MCF 10A (cell line): ENCODE results near the gene GYG1. TPM values are rescaled to one million over a fixed set of nuclear protein-coding genes. Genes with fewer than 3 reads are reported as not detected.
A peak's percentile ranks its signal among the peaks of the same experiment; 100 is the strongest.

Experiments
- BruUV-seq: library from RNA; stranded (reverse); fragments of 400-500 nt; replicated peaks from 2 replicates; lab custom pipeline; 2021; lab: Mats Ljungman, UMichigan
- CTCF ChIA-PET: fragments of 300-600 bp; sonication (Branson Sonifier 250); formaldehyde crosslinking; extraction: SDS; loops from one replicate; lab custom pipeline; 2021; ENCODE audit warnings: antibody characterized with exemption, inconsistent platforms; lab: Yijun Ruan, JAX
- POLR2A ChIA-PET: fragments of 300-600, 350-650 bp; sonication (Branson Sonifier 250); formaldehyde crosslinking; extraction: SDS; loops from one replicate; lab custom pipeline; 2020; ENCODE audit warnings: antibody characterized with exemption, inconsistent platforms; lab: Yijun Ruan, JAX
- DNase-seq: peaks from one replicate; pipeline ENCODE4 v3.0.0-alpha.2; 2018; ENCODE audit not compliant: unreplicated experiment
- H3K27ac Mint-ChIP-seq: one replicate; pipeline ENCODE4 v1.8.0; 2022; ENCODE audit warnings: mild to moderate bottlenecking, low read depth, mixed read lengths; ENCODE audit not compliant: unreplicated experiment
- H3K27me3 Mint-ChIP-seq: one replicate; pipeline ENCODE4 v1.8.0; 2022; ENCODE audit warnings: mixed read lengths; ENCODE audit not compliant: insufficient read depth, unreplicated experiment
- H3K36me3 Mint-ChIP-seq: one replicate; pipeline ENCODE4 v1.8.0; 2022; ENCODE audit warnings: mild to moderate bottlenecking, moderate library complexity, mixed read lengths; ENCODE audit not compliant: insufficient read depth, unreplicated experiment
- H3K4me1 Mint-ChIP-seq: one replicate; pipeline ENCODE4 v1.8.0; 2022; ENCODE audit warnings: mixed read lengths; ENCODE audit not compliant: insufficient read depth, unreplicated experiment
- H3K4me3 Mint-ChIP-seq: one replicate; pipeline ENCODE4 v1.8.0; 2022; ENCODE audit warnings: mild to moderate bottlenecking, moderate library complexity, mixed read lengths; ENCODE audit not compliant: unreplicated experiment
- H3K9me3 Mint-ChIP-seq: one replicate; pipeline ENCODE4 v1.8.0; 2022; ENCODE audit warnings: mixed read lengths; ENCODE audit not compliant: unreplicated experiment
- CTCF ChIP-seq: fragments of 200-600 bp; IDR thresholded peaks from one replicate; pipeline ENCODE4 v1.8.0; 2022; ENCODE audit warnings: antibody characterized with exemption, mild to moderate bottlenecking; ENCODE audit not compliant: unreplicated experiment
- intact Hi-C: fragments of 100-400 bp; cut with micrococcal nuclease; formaldehyde crosslinking; loops from 2 replicates; pipeline ENCODE4 v1.14.1; 2022
- total RNA-seq: library from RNA; stranded (reverse); gene quantifications from 2 replicates; pipeline ENCODE4 v1.2.3, GENCODE V29; 2022

Gene GYG1
- total RNA-seq, 1 experiment from 2014 or later, result 22.3 TPM

- POLR2A ChIA-PET, result interaction anchor here (0.5 to 2.4 kb wide), 5 partner anchors 8 to 374 kb away, joined by 3 to 10 read pairs (median 3); no protein-coding TSS in a partner anchor
Measured at GRCh38 chr3:148992635-148993255, 1.4 kb downstream of the GYG1 start.

GRCh38 chr3:148997623-148998022 is 6.3 kb downstream of the GYG1 start:
- intact Hi-C loops, result no loop called here
- no peak overlapping the region for H3K27ac Mint-ChIP-seq
- no peak overlapping the region for H3K4me3 Mint-ChIP-seq
- no TSS peak for BruUV-seq
- peaks cover 16% of the 10 kb centered on the region for H3K36me3 Mint-ChIP-seq
- no peak for TF ChIP-seq CTCF
- H3K27me3 Mint-ChIP-seq, result no peaks in the 10 kb centered on the region
- H3K4me1 Mint-ChIP-seq, result peaks cover 8% of the 10 kb centered on the region
- CTCF ChIA-PET, result interaction anchor here (0.7 kb wide), 1 partner anchor 33 kb away, joined by 3 read pairs; no protein-coding TSS in a partner anchor
- no peaks in the 10 kb centered on the region for H3K9me3 Mint-ChIP-seq
- DNase-seq, result no peak
- POLR2A ChIA-PET, result no interaction called here

More at GRCh38 chr3:148992635-148993255, 1.4 kb downstream of the GYG1 start:
- no peaks in the 10 kb centered on the region for H3K9me3 Mint-ChIP-seq
- no peak for TF ChIP-seq CTCF
- no peaks in the 10 kb centered on the region for H3K27me3 Mint-ChIP-seq
- CTCF ChIA-PET, result interaction anchor here (0.6 to 1.9 kb wide), 6 partner anchors 9 to 128 kb away, joined by 3 to 4 read pairs (median 3); no protein-coding TSS in a partner anchor
- BruUV-seq, result TSS peak; percentile 52
- peak overlapping the region; percentile 72 for H3K4me3 Mint-ChIP-seq
- DNase-seq, result no peak
- no peak overlapping the region for H3K27ac Mint-ChIP-seq
- peaks cover 7% of the 10 kb centered on the region for H3K4me1 Mint-ChIP-seq
- intact Hi-C loops, result no loop called here
- peaks cover 16% of the 10 kb centered on the region for H3K36me3 Mint-ChIP-seq

GRCh38 chr3:148998297-148998696 is 7.0 kb downstream of the GYG1 start:
- no peak overlapping the region for H3K4me3 Mint-ChIP-seq
- no peak for DNase-seq
- H3K4me1 Mint-ChIP-seq, result peaks cover 6% of the 10 kb centered on the region
- H3K9me3 Mint-ChIP-seq, result no peaks in the 10 kb centered on the region
- intact Hi-C loops, result no loop called here
- ChIA-PET POLR2A (interaction anchor here (1.3 kb wide), 1 partner anchor 9 kb away, joined by 3 read pairs; no protein-coding TSS in a partner anchor), CTCF (interaction anchor here (0.5 to 1.2 kb wide), 5 partner anchors 9 to 122 kb away, joined by 3 to 4 read pairs (median 3); no protein-coding TSS in a partner anchor)
- BruUV-seq, result no TSS peak
- no peaks in the 10 kb centered on the region for H3K27me3 Mint-ChIP-seq
- H3K27ac Mint-ChIP-seq, result no peak overlapping the region
- peaks cover 16% of the 10 kb centered on the region for H3K36me3 Mint-ChIP-seq
- TF ChIP-seq CTCF, result no peak

- no peak overlapping the region for H3K27ac Mint-ChIP-seq
- peaks cover 16% of the 10 kb centered on the region for H3K36me3 Mint-ChIP-seq
- intact Hi-C loops, result no loop called here
- TF ChIP-seq CTCF, result no peak
- ChIA-PET CTCF (interaction anchor here (0.5 to 3.3 kb wide), 6 partner anchors 10 to 277 kb away, joined by 3 to 17 read pairs (median 4); no protein-coding TSS in a partner anchor), POLR2A (interaction anchor here (1.3 kb wide), 1 partner anchor 10 kb away, joined by 3 read pairs; no protein-coding TSS in a partner anchor)
- H3K4me1 Mint-ChIP-seq, result peaks cover 6% of the 10 kb centered on the region
- no peak overlapping the region for H3K4me3 Mint-ChIP-seq
- BruUV-seq, result no TSS peak
- no peaks in the 10 kb centered on the region for H3K9me3 Mint-ChIP-seq
- H3K27me3 Mint-ChIP-seq, result no peaks in the 10 kb centered on the region
- no peak for DNase-seq
Measured at GRCh38 chr3:148998715-148999423, 7.5 kb downstream of the GYG1 start.
